HL-60 (cell line): ENCODE measurements around the gene LRPAP1.

ENCODE experiments used
- POLR2AphosphoS5 ChIP-seq: IDR thresholded peaks from 2 replicates; pipeline ENCODE4 v1.6.1; 2012; ENCODE audit warnings: low read depth
- TF ChIP-seq, protein P1 (sequence below): IDR thresholded peaks from one replicate; pipeline ENCODE4 v1.5.1; 2011; ENCODE audit warnings: low read length, control low read depth, inconsistent platforms; ENCODE audit not compliant: insufficient read depth

DNA sequence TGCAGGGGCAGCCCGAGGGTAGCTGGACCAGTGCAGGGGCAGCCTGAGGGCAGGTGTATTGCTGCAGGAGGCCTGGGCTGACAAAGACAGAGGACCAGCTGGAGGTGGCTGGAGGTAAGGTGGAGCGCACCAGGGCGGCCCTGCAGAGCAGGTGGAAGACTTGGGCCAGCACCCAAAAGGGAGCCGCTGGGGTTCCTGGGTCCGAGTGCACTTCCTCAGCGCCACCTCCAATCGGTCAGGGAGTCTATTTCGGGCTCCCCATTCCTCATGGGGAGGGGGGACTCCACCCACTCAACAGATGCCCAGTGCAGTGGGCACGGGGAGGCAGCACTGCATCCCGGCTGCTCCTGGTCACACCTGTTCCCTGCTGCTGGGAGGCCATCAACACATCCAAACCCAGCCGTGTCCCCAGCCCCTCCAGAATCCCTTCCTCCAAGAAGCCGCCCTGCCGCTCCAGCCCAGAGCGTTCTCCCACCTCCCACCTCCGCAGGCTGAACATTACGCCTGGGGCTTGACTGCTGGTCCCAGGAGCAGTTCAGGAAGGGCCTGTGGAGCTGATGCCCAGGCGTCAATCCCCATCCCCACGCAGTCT, 1.5 kb downstream of the LRPAP1 start:
- TF ChIP-seq, protein P1, sequence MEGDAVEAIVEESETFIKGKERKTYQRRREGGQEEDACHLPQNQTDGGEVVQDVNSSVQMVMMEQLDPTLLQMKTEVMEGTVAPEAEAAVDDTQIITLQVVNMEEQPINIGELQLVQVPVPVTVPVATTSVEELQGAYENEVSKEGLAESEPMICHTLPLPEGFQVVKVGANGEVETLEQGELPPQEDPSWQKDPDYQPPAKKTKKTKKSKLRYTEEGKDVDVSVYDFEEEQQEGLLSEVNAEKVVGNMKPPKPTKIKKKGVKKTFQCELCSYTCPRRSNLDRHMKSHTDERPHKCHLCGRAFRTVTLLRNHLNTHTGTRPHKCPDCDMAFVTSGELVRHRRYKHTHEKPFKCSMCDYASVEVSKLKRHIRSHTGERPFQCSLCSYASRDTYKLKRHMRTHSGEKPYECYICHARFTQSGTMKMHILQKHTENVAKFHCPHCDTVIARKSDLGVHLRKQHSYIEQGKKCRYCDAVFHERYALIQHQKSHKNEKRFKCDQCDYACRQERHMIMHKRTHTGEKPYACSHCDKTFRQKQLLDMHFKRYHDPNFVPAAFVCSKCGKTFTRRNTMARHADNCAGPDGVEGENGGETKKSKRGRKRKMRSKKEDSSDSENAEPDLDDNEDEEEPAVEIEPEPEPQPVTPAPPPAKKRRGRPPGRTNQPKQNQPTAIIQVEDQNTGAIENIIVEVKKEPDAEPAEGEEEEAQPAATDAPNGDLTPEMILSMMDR = no peak
- no peak for TF ChIP-seq POLR2AphosphoS5
